K562 (cell line): ENCODE measurements around the gene IL12B. TPM values are rescaled to one million over a fixed set of nuclear protein-coding genes. Genes with fewer than 3 reads are reported as not detected.

Experiments used
- ATF6 ChIP-seq: sonication (generic); formaldehyde crosslinking; IDR thresholded peaks from 2 replicates; pipeline ENCODE4 v1.4.0; 2020; ENCODE audit warnings: mild to moderate bottlenecking, missing genetic modification reagents
- CBX1 ChIP-seq: sonication (generic); IDR thresholded peaks from 2 replicates; pipeline ENCODE4 v1.6.1; 2016; ENCODE audit warnings: antibody characterized with exemption, low read depth, mild to moderate bottlenecking
- CLOCK ChIP-seq: fragments of 250-450 bp; sonication (Bioruptor Pico); IDR thresholded peaks from 2 replicates; pipeline ENCODE4 v1.4.0; 2020; ENCODE audit warnings: mild to moderate bottlenecking, moderate library complexity, borderline replicate concordance
- DIDO1 ChIP-seq: fragments of 450-650 bp; IDR thresholded peaks from 2 replicates; pipeline ENCODE4 v1.6.1; 2016; ENCODE audit warnings: low read depth, missing biosample characterization, missing genetic modification characterization
- DMBX1 ChIP-seq: fragments of 250-450 bp; sonication (Bioruptor Pico); IDR thresholded peaks from 2 replicates; pipeline ENCODE4 v1.8.0; 2022; ENCODE audit warnings: inconsistent platforms, mild to moderate bottlenecking, moderate library complexity, borderline replicate concordance
- ETS2 ChIP-seq: IDR thresholded peaks from 2 replicates; pipeline ENCODE4 v1.6.1; 2016; ENCODE audit warnings: borderline replicate concordance, missing genetic modification characterization, mild to moderate bottlenecking, moderate library complexity, missing compliant biosample characterization; ENCODE audit not compliant: poor library complexity, severe bottlenecking
- FOXM1 ChIP-seq, 2 experiments: fragments of 450-650 bp in 1 of 2; sonication (generic) in 1 of 2; formaldehyde crosslinking in 1 of 2; IDR thresholded peaks; 2 replicates each; pipeline versions ENCODE4 v1.6.1 to v1.9.0; 2017 to 2022; ENCODE audit warnings: low read depth in 2 of 2, mild to moderate bottlenecking in 2 of 2, missing genetic modification reagents in 1 of 2, moderate library complexity in 1 of 2
- IFI16 ChIP-seq: fragments of 250-450 bp; sonication (Bioruptor Pico); IDR thresholded peaks from 2 replicates; pipeline ENCODE4 v2.1.2; 2022; ENCODE audit warnings: mild to moderate bottlenecking, inconsistent platforms
- L3MBTL2 ChIP-seq: fragments of 450-650 bp; IDR thresholded peaks from 2 replicates; pipeline ENCODE4 v1.6.1; 2016; ENCODE audit warnings: mild to moderate bottlenecking, moderate library complexity
- MAFF ChIP-seq: IDR thresholded peaks from 2 replicates; pipeline ENCODE4 v1.6.1; 2012; ENCODE audit warnings: low read length, improper control_type of control experiment
- NFIX ChIP-seq: fragments of 250-450 bp; sonication (Bioruptor Pico); IDR thresholded peaks from 2 replicates; pipeline ENCODE4 v1.4.0; 2020; ENCODE audit warnings: low read depth, mild to moderate bottlenecking, moderate library complexity
- RBFOX2 ChIP-seq: fragments of 200-400 bp; formaldehyde crosslinking; IDR thresholded peaks from 2 replicates; pipeline ENCODE4 v1.6.1; 2017; ENCODE audit warnings: low read depth, mild to moderate bottlenecking, low read length, moderate library complexity
- RNF2 ChIP-seq: sonication (generic); IDR thresholded peaks from 2 replicates; pipeline ENCODE4 v1.6.1; 2016
- ZNF280A ChIP-seq: fragments of 450-650 bp; IDR thresholded peaks from 2 replicates; pipeline ENCODE4 v1.6.1; 2018; ENCODE audit warnings: mild to moderate bottlenecking, low read depth; ENCODE audit not compliant: partially characterized antibody
- ZNF395 ChIP-seq: fragments of 200-800 bp; sonication (Bioruptor generic); IDR thresholded peaks from 2 replicates; pipeline ENCODE4 v1.6.1; 2017; ENCODE audit warnings: missing genetic modification characterization, missing compliant biosample characterization
- ZNF699 ChIP-seq: fragments of 250-450 bp; sonication (Bioruptor Pico); IDR thresholded peaks from 2 replicates; pipeline ENCODE4 v1.8.0; 2021; ENCODE audit warnings: mild to moderate bottlenecking, moderate library complexity; ENCODE audit not compliant: insufficient replicate concordance
- polyA plus RNA-seq, 8 experiments: library from polyadenylated mRNA; depleted of rRNA in 4 of 8; stranded (reverse) in 5 of 8; unstranded in 3 of 8; fragments of >200 nt; fragmentation: Nextera tagmentation in 2 of 8; fragmentation: Illumina TruSeq in 1 of 8; extraction: Ambion mirVana in 2 of 8; extraction: Trizol in 1 of 8; gene quantifications; 2 replicates each; pipeline versions ENCODE4 v1.2.1 to v1.2.3, GENCODE V29; 2011 to 2014; ENCODE audit warnings: inconsistent platforms in 1 of 8, missing spikeins in 1 of 8
- total RNA-seq, 7 experiments: library from RNA; depleted of rRNA in 6 of 7; stranded (reverse); fragments of >200 nt in 6 of 7; fragmentation: Illumina TruSeq in 2 of 7; extraction: Trizol in 2 of 7; gene quantifications; 2 replicates each; pipeline versions ENCODE4 v1.2.1 to v1.2.3, GENCODE V29; 2011 to 2021; ENCODE audit warnings: low replicate concordance in 1 of 7

The IL12B gene
- total and polyA plus RNA-seq, 9 of the 15 experiments (the other 6 are each of a cell fraction or from before 2014, with no cell fraction given) = not detected

- no peak for TF ChIP-seq RBFOX2
- TF ChIP-seq CLOCK (CRISPR knock-in tag) = no peak
- TF ChIP-seq ZNF395 = no peak
- TF ChIP-seq ATF6 = no peak
- no peak for TF ChIP-seq CBX1
- 0 out of 2 replicates have a peak, but pooled peaks have one; percentile 28 for TF ChIP-seq RNF2
- no peak for TF ChIP-seq ZNF280A
- TF ChIP-seq DMBX1 (CRISPR knock-in tag) = peak; percentile 50; the same call in 1 of the 2 replicates
- no peak for TF ChIP-seq ZNF699 (CRISPR knock-in tag)
- no peak for TF ChIP-seq L3MBTL2
- peak; percentile 34; the same call in 1 of the 2 replicates for TF ChIP-seq NFIX (CRISPR knock-in tag)
- no peak for TF ChIP-seq ETS2 (tag)
- TF ChIP-seq DIDO1 (tag) = 0 out of 2 replicates have a peak, but pooled peaks have one; percentile 16
- no peak for TF ChIP-seq MAFF
- no peak for TF ChIP-seq IFI16
- peak; percentile 61; the same call in 1 of the 2 replicates for TF ChIP-seq FOXM1 (IDR thresholded peaks at IDR 0.05; ENCODE audit: low read depth)
- no peak for TF ChIP-seq FOXM1 (CRISPR knock-in tag; IDR thresholded peaks at IDR 0.05; ENCODE audit: low read depth)
These were observed 7.0 kb upstream of the IL12B start (continued) for GRCh38 chr5:159337016-159337955.
